Fibroblast of the aortic adventitia (primary cell): ENCODE results near the gene ERC2. TPM values are rescaled to one million over a fixed set of nuclear protein-coding genes. Genes with fewer than 3 reads are reported as not detected.

Source experiments
- DNase-seq: peaks from one replicate; pipeline ENCODE4 v3.0.0-alpha.2; 2010; ENCODE audit warnings: low read depth
- H3K4me3 ChIP-seq: 2 replicates; pipeline ENCODE4 v1.5.1; 2011; ENCODE audit warnings: low read depth, mild to moderate bottlenecking, control low read depth, low read length, moderate library complexity
- CTCF ChIP-seq: IDR thresholded peaks from 2 replicates; pipeline ENCODE4 v1.5.1; 2011; ENCODE audit warnings: mild to moderate bottlenecking, low read length, control low read depth, inconsistent platforms; ENCODE audit not compliant: insufficient read depth
- total RNA-seq: library from RNA; depleted of rRNA; stranded (reverse); fragments of >200 nt; gene quantifications from 2 replicates; pipeline ENCODE4 v1.2.3, GENCODE V29; 2012; ENCODE audit warnings: low replicate concordance

Gene ERC2
- total RNA-seq, 1 donor = 0.09 TPM

- no peak for TF ChIP-seq CTCF
- no peak overlapping the region for H3K4me3 ChIP-seq
- DNase-seq = peak; percentile 19
Observed at GRCh38 chr3:56467108-56467507, 1.2 kb downstream of the ERC2 start.

GRCh38 chr3:56459719-56460118, 8.5 kb downstream of the ERC2 start:
- no peak for TF ChIP-seq CTCF
- H3K4me3 ChIP-seq = no peak overlapping the region
- DNase-seq = no peak

GRCh38 chr3:56459104-56459496, 9.2 kb downstream of the ERC2 start:
- no peak overlapping the region for H3K4me3 ChIP-seq
- DNase-seq = no peak
- no peak for TF ChIP-seq CTCF

- no peak overlapping the region for H3K4me3 ChIP-seq
- no peak for DNase-seq
- TF ChIP-seq CTCF = no peak
Observed at GRCh38 chr3:56458496-56459103, 9.7 kb downstream of the ERC2 start.

- DNase-seq = no peak
- TF ChIP-seq CTCF = no peak
- no peak overlapping the region for H3K4me3 ChIP-seq
Observed at GRCh38 chr3:56456117-56456516, 12.2 kb downstream of the ERC2 start.

GRCh38 chr3:56453011-56453410, 15.3 kb downstream of the ERC2 start:
- no peak for DNase-seq
- TF ChIP-seq CTCF = no peak
- no peak overlapping the region for H3K4me3 ChIP-seq

- no peak for TF ChIP-seq CTCF
- DNase-seq = no peak
Observed at GRCh38 chr3:56452085-56452484, 16.2 kb downstream of the ERC2 start.

More at GRCh38 chr3:56452085-56452484, 16.2 kb downstream of the ERC2 start:
- no peak overlapping the region for H3K4me3 ChIP-seq
